Measurements from ENCODE around the gene ANKRD12.
A peak's percentile ranks its signal among the peaks of the same experiment; 100 is the strongest.

The ANKRD12 gene

GRCh38 chr18:9094307-9095226, 42.0 kb upstream of the ANKRD12 start:
- Histone ChIP-seq H3K36me3 (ENCODE audit: control insufficient read depth, low read length) (no peaks in the 10 kb centered on the region), H3K9me2 (replicated peaks; ENCODE audit: control insufficient read depth, low read length) (no peaks in the 10 kb centered on the region), H3K79me2 (ENCODE audit: control insufficient read depth, low read length) (no peaks in the 10 kb centered on the region), H4K20me1 (ENCODE audit: control insufficient read depth, insufficient read depth, low read depth, low read length) (no peaks in the 10 kb centered on the region), H3K27ac (ENCODE audit: low read depth, low read length) (peak overlapping the region; percentile 31), H3F3A (ENCODE audit: control insufficient read depth, insufficient read depth) (no peaks in the 10 kb centered on the region), H3K27me3 (ENCODE audit: control insufficient read depth, low read length) (no peaks in the 10 kb centered on the region), H3K4me2 (ENCODE audit: low read length) (peak overlapping the region; percentile 68), H3K9me3 (ENCODE audit: control insufficient read depth, insufficient read depth, low read length) (no peaks in the 10 kb centered on the region), H3K4me3 (ENCODE audit: low read length) (peak overlapping the region; percentile 52), H3K4me1 (ENCODE audit: control insufficient read depth, low read length) (peaks cover 18% of the 10 kb centered on the region)
- TF ChIP-seq, protein P1, sequence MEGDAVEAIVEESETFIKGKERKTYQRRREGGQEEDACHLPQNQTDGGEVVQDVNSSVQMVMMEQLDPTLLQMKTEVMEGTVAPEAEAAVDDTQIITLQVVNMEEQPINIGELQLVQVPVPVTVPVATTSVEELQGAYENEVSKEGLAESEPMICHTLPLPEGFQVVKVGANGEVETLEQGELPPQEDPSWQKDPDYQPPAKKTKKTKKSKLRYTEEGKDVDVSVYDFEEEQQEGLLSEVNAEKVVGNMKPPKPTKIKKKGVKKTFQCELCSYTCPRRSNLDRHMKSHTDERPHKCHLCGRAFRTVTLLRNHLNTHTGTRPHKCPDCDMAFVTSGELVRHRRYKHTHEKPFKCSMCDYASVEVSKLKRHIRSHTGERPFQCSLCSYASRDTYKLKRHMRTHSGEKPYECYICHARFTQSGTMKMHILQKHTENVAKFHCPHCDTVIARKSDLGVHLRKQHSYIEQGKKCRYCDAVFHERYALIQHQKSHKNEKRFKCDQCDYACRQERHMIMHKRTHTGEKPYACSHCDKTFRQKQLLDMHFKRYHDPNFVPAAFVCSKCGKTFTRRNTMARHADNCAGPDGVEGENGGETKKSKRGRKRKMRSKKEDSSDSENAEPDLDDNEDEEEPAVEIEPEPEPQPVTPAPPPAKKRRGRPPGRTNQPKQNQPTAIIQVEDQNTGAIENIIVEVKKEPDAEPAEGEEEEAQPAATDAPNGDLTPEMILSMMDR (IDR thresholded peaks at IDR 0.05; ENCODE audit: low read depth, low read length, poor library complexity, severe bottlenecking), result no peak
- TF ChIP-seq EZH2phosphoT487 (IDR thresholded peaks at IDR 0.05; ENCODE audit: borderline replicate concordance, low read length), result no peak

DNA sequence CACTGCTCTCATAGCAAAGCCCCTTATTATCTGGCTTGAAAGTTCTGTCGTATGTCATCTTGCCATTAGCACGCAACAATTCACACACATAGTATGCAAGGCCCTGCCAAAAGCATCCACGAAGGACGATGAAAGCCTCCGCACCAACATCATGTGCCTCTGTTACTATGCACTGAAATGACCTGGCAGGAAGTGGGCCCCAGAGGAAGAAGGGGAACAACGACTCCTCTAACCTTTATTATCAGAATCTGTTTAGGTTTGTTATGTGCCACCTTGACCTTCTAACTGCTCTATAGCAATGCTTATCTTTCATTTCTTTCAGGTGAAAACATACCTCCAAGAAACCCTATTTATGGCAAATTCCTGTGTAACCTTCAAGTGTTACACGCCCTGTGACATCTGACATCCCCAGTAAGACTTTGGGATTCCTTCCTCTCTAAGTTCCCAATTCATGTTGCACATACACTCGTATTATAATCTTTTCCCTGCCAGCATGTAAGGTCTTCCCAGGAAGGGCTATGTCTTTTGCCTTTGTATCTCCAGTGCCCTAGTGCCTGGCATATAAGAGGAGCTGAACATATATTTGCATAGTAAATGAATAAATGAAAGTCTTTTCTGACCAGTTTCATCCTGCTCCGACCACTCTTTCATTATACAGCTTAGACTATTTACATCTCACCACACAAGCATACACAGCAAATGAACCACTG, 41.1 kb upstream of the ANKRD12 start:
- Histone ChIP-seq H3K4me3 (ENCODE audit: low read length) (peak overlapping the region; percentile 52), H3K4me1 (ENCODE audit: control insufficient read depth, low read length) (peaks cover 18% of the 10 kb centered on the region), H3F3A (ENCODE audit: control insufficient read depth, insufficient read depth) (no peaks in the 10 kb centered on the region), H3K4me2 (ENCODE audit: low read length) (peak overlapping the region; percentile 68), H3K9me3 (ENCODE audit: control insufficient read depth, insufficient read depth, low read length) (no peaks in the 10 kb centered on the region), H3K9me2 (replicated peaks; ENCODE audit: control insufficient read depth, low read length) (no peaks in the 10 kb centered on the region), H3K27me3 (ENCODE audit: control insufficient read depth, low read length) (no peaks in the 10 kb centered on the region), H3K27ac (ENCODE audit: low read depth, low read length) (peak overlapping the region; percentile 31), H4K20me1 (ENCODE audit: control insufficient read depth, insufficient read depth, low read depth, low read length) (no peaks in the 10 kb centered on the region), H3K36me3 (ENCODE audit: control insufficient read depth, low read length) (no peaks in the 10 kb centered on the region), H3K79me2 (ENCODE audit: control insufficient read depth, low read length) (no peaks in the 10 kb centered on the region)
- no peak for TF ChIP-seq EZH2phosphoT487 (IDR thresholded peaks at IDR 0.05; ENCODE audit: borderline replicate concordance, low read length)
- TF ChIP-seq, protein P1 (IDR thresholded peaks at IDR 0.05; ENCODE audit: low read depth, low read length, poor library complexity, severe bottlenecking), result no peak

- Histone ChIP-seq H3K4me2 (ENCODE audit: low read length) (peak overlapping the region; percentile 68), H3K27me3 (ENCODE audit: control insufficient read depth, low read length) (no peaks in the 10 kb centered on the region), H3K79me2 (ENCODE audit: control insufficient read depth, low read length) (no peaks in the 10 kb centered on the region), H3K36me3 (ENCODE audit: control insufficient read depth, low read length) (no peaks in the 10 kb centered on the region), H3K9me2 (replicated peaks; ENCODE audit: control insufficient read depth, low read length) (no peaks in the 10 kb centered on the region), H4K20me1 (ENCODE audit: control insufficient read depth, insufficient read depth, low read depth, low read length) (no peaks in the 10 kb centered on the region), H3K4me3 (ENCODE audit: low read length) (peak overlapping the region; percentile 52), H3K4me1 (ENCODE audit: control insufficient read depth, low read length) (peaks cover 18% of the 10 kb centered on the region), H3F3A (ENCODE audit: control insufficient read depth, insufficient read depth) (no peaks in the 10 kb centered on the region), H3K9me3 (ENCODE audit: control insufficient read depth, insufficient read depth, low read length) (no peaks in the 10 kb centered on the region), H3K27ac (ENCODE audit: low read depth, low read length) (peak overlapping the region; percentile 31)
- TF ChIP-seq, protein P1 (IDR thresholded peaks at IDR 0.05; ENCODE audit: low read depth, low read length, poor library complexity, severe bottlenecking), result no peak
- no peak for TF ChIP-seq EZH2phosphoT487 (IDR thresholded peaks at IDR 0.05; ENCODE audit: borderline replicate concordance, low read length)
Observed at GRCh38 chr18:9096007-9096371, 40.6 kb upstream of the ANKRD12 start.

Measured in DOHH2 (cell line).